Upper lobe of right lung (tissue), 1 donor: ENCODE measurements around the gene SOCS6. TPM values are rescaled to one million over a fixed set of nuclear protein-coding genes. Genes with fewer than 3 reads are reported as not detected.

Experiments
- ATAC-seq: fragments of 200-7000 bp; cut with Tn5 transposase; one replicate; pipeline ENCODE4 v1.9.1; 2020; ENCODE audit warnings: mild to moderate bottlenecking, moderate library complexity
- DNase-seq: peaks from one replicate; pipeline ENCODE4 v3.0.0-alpha.2; 2020
- H3K27ac ChIP-seq: fragments of 200-600 bp; one replicate; pipeline ENCODE4 v1.8.0; 2022
- H3K27me3 ChIP-seq: fragments of 200-600 bp; one replicate; pipeline ENCODE4 v1.8.0; 2022; ENCODE audit warnings: mild to moderate bottlenecking
- H3K36me3 ChIP-seq: fragments of 200-600 bp; one replicate; pipeline ENCODE4 v1.8.0; 2022
- H3K4me1 ChIP-seq: fragments of 200-600 bp; one replicate; pipeline ENCODE4 v1.8.0; 2022
- H3K4me3 ChIP-seq: fragments of 200-600 bp; one replicate; pipeline ENCODE4 v1.8.0; 2022; ENCODE audit warnings: mild to moderate bottlenecking
- H3K9me3 ChIP-seq: fragments of 200-600 bp; one replicate; pipeline ENCODE4 v1.8.0; 2022
- CTCF ChIP-seq: fragments of 200-600 bp; IDR thresholded peaks from one replicate; pipeline ENCODE4 v1.8.0; 2022; ENCODE audit warnings: antibody characterized with exemption
- intact Hi-C: fragments of 100-400 bp; cut with DNase I; formaldehyde crosslinking; loops from one replicate; pipeline ENCODE4 v1.11.0; 2022
- total RNA-seq: library from RNA; stranded (reverse); fragmentation: NEBNext Ultra II Directional; extraction: Animal tissue kit (Norgen Biotek cat#: 25700); gene quantifications from one replicate; pipeline ENCODE4 v1.2.1, GENCODE V29; 2021
- donor health status: DM: no; HTN: yes; CAD: no; lungs with severe emphysema.

SOCS6 gene
- total RNA-seq, 1 donor from 2014 or later: 20.9 TPM

- no peaks in the 10 kb centered on the region for H3K36me3 ChIP-seq
- no peak for ATAC-seq
- TF ChIP-seq CTCF: no peak
- no peak for DNase-seq
- no peak overlapping the region for H3K4me3 ChIP-seq
- no peaks in the 10 kb centered on the region for H3K4me1 ChIP-seq
- intact Hi-C loops: no loop called here
- H3K27ac ChIP-seq: no peak overlapping the region
- no peaks in the 10 kb centered on the region for H3K9me3 ChIP-seq
- H3K27me3 ChIP-seq: no peaks in the 10 kb centered on the region
Measured at GRCh38 chr18:70308555-70309294, 19.9 kb downstream of the SOCS6 start.

GRCh38 chr18:70310560-70311320 lies 21.9 kb downstream of the SOCS6 start:
- H3K36me3 ChIP-seq: no peaks in the 10 kb centered on the region
- ATAC-seq: peak; percentile 63
- H3K4me3 ChIP-seq: no peak overlapping the region
- H3K9me3 ChIP-seq: no peaks in the 10 kb centered on the region
- H3K27me3 ChIP-seq: no peaks in the 10 kb centered on the region
- TF ChIP-seq CTCF: no peak
- no peak overlapping the region for H3K27ac ChIP-seq
- intact Hi-C loops: no loop called here
- peaks cover 4% of the 10 kb centered on the region for H3K4me1 ChIP-seq
- DNase-seq: no peak

- Histone ChIP-seq H3K27me3 (no peaks in the 10 kb centered on the region), H3K27ac (no peak overlapping the region), H3K4me3 (no peak overlapping the region), H3K36me3 (no peaks in the 10 kb centered on the region), H3K4me1 (peaks cover 4% of the 10 kb centered on the region), H3K9me3 (no peaks in the 10 kb centered on the region)
- no peak for ATAC-seq
- no peak for DNase-seq
- intact Hi-C loops: no loop called here
- TF ChIP-seq CTCF: no peak
Measured at GRCh38 chr18:70311726-70312125, 22.9 kb downstream of the SOCS6 start.

GRCh38 chr18:70313640-70314039 lies 24.8 kb downstream of the SOCS6 start:
- DNase-seq (no peak), ATAC-seq (no peak)
- Histone ChIP-seq H3K9me3 (no peaks in the 10 kb centered on the region), H3K4me3 (no peak overlapping the region), H3K27me3 (no peaks in the 10 kb centered on the region), H3K36me3 (no peaks in the 10 kb centered on the region), H3K4me1 (peaks cover 4% of the 10 kb centered on the region), H3K27ac (no peak overlapping the region)
- intact Hi-C loops: no loop called here
- no peak for TF ChIP-seq CTCF

GRCh38 chr18:70314151-70314782 lies 25.4 kb downstream of the SOCS6 start:
- intact Hi-C loops: no loop called here
- Histone ChIP-seq H3K4me1 (peaks cover 4% of the 10 kb centered on the region), H3K36me3 (no peaks in the 10 kb centered on the region), H3K9me3 (no peaks in the 10 kb centered on the region), H3K27me3 (no peaks in the 10 kb centered on the region), H3K4me3 (no peak overlapping the region), H3K27ac (no peak overlapping the region)
- peak; percentile 30 for ATAC-seq
- no peak for DNase-seq
- TF ChIP-seq CTCF: no peak
